HepG2 (cell line): ENCODE data around the gene FOSL2. TPM values are rescaled to one million over a fixed set of nuclear protein-coding genes. Genes with fewer than 3 reads are reported as not detected.

Source experiments
- CENPT ChIP-seq: sonication (generic); formaldehyde crosslinking; IDR thresholded peaks from 2 replicates; pipeline ENCODE4 v1.8.0; 2022; ENCODE audit warnings: low read depth, mild to moderate bottlenecking, moderate library complexity, missing genetic modification reagents
- CSRNP1 ChIP-seq: sonication (generic); formaldehyde crosslinking; IDR thresholded peaks from 2 replicates; pipeline ENCODE4 v1.8.1; 2023; ENCODE audit warnings: mild to moderate bottlenecking, missing genetic modification reagents
- IKZF5 ChIP-seq: IDR thresholded peaks from 2 replicates; pipeline ENCODE4 v1.6.1; 2018; ENCODE audit warnings: missing genetic modification reagents, mild to moderate bottlenecking, missing compliant biosample characterization
- KAT8 ChIP-seq: IDR thresholded peaks from 2 replicates; pipeline ENCODE4 v1.6.1; 2016; ENCODE audit warnings: missing genetic modification reagents, missing compliant biosample characterization
- LCORL ChIP-seq, 2 experiments: fragments of 450-650 bp in 1 of 2; sonication (generic) in 1 of 2; formaldehyde crosslinking in 1 of 2; IDR thresholded peaks; 2 replicates each; pipeline versions ENCODE4 v1.5.0 to v1.6.1; 2017 to 2020; ENCODE audit warnings: antibody characterized with exemption in 1 of 2, missing genetic modification reagents in 1 of 2
- MEF2D ChIP-seq: sonication (generic); formaldehyde crosslinking; IDR thresholded peaks from 2 replicates; pipeline ENCODE4 v1.5.1; 2020; ENCODE audit warnings: mild to moderate bottlenecking, missing genetic modification reagents
- NFKB2 ChIP-seq: sonication (generic); formaldehyde crosslinking; IDR thresholded peaks from 2 replicates; pipeline ENCODE4 v1.4.0; 2020; ENCODE audit warnings: missing genetic modification reagents, borderline replicate concordance
- NR2C2 ChIP-seq: sonication (generic); formaldehyde crosslinking; IDR thresholded peaks from 2 replicates; pipeline ENCODE4 v1.4.0; 2020; ENCODE audit warnings: missing genetic modification reagents, mild to moderate bottlenecking, moderate library complexity, borderline replicate concordance
- PAXIP1 ChIP-seq: sonication (generic); formaldehyde crosslinking; conservative IDR thresholded peaks from 2 replicates; pipeline ENCODE4 v1.4.0; 2020; ENCODE audit warnings: mild to moderate bottlenecking, missing genetic modification reagents, moderate library complexity
- SIN3B ChIP-seq: fragments of 150-350 bp; IDR thresholded peaks from 2 replicates; pipeline ENCODE4 v1.6.1; 2014; ENCODE audit warnings: low read length
- SNAPC4 ChIP-seq: sonication (generic); formaldehyde crosslinking; IDR thresholded peaks from 2 replicates; pipeline ENCODE4 v1.4.0; 2020; ENCODE audit warnings: mild to moderate bottlenecking, missing genetic modification reagents
- ZKSCAN5 ChIP-seq: sonication (generic); formaldehyde crosslinking; IDR thresholded peaks from 2 replicates; pipeline ENCODE4 v1.5.1; 2020; ENCODE audit warnings: mild to moderate bottlenecking, missing genetic modification reagents
- ZNF317 ChIP-seq: sonication (generic); formaldehyde crosslinking; IDR thresholded peaks from 2 replicates; pipeline ENCODE4 v1.5.0; 2020; ENCODE audit warnings: mild to moderate bottlenecking, missing genetic modification reagents
- ZNF337 ChIP-seq: sonication (generic); formaldehyde crosslinking; IDR thresholded peaks from 2 replicates; pipeline ENCODE4 v1.5.1; 2020; ENCODE audit warnings: missing genetic modification reagents, low read depth, mild to moderate bottlenecking, borderline replicate concordance
- ZNF441 ChIP-seq: sonication (generic); formaldehyde crosslinking; IDR thresholded peaks from 2 replicates; pipeline ENCODE4 v1.7.0; 2021; ENCODE audit warnings: missing genetic modification reagents, borderline replicate concordance
- ZNF549 ChIP-seq: sonication (generic); formaldehyde crosslinking; IDR thresholded peaks from 2 replicates; pipeline ENCODE4 v1.5.0; 2020; ENCODE audit warnings: missing genetic modification reagents
- ZNF562 ChIP-seq: sonication (generic); formaldehyde crosslinking; IDR thresholded peaks from 2 replicates; pipeline ENCODE4 v1.8.0; 2022; ENCODE audit warnings: missing genetic modification reagents, borderline replicate concordance
- ZSCAN25 ChIP-seq: sonication (generic); formaldehyde crosslinking; IDR thresholded peaks from 2 replicates; pipeline ENCODE4 v1.8.0; 2022; ENCODE audit warnings: mild to moderate bottlenecking, missing genetic modification reagents
- polyA plus RNA-seq, 8 experiments: library from polyadenylated mRNA; depleted of rRNA in 3 of 8; stranded (reverse) in 7 of 8; unstranded in 1 of 8; fragments of >200 nt; fragmentation: Illumina TruSeq in 4 of 8; extraction: Trizol in 4 of 8; gene quantifications; 2 replicates each; pipeline versions ENCODE4 v1.2.1 to v1.2.3, GENCODE V29; 2011 to 2016; ENCODE audit warnings: low read depth in 4 of 8, missing spikeins in 1 of 8, mixed read lengths in 1 of 8; ENCODE audit not compliant: insufficient read depth in 1 of 8
- total RNA-seq, 5 experiments: library from RNA; depleted of rRNA; stranded (reverse); fragments of >200 nt; fragmentation: Illumina TruSeq; extraction: Trizol; gene quantifications; 2 replicates each; pipeline ENCODE4 v1.2.3, GENCODE V29; 2016; ENCODE audit warnings: low read depth in 1 of 5

The FOSL2 gene
- total and polyA plus RNA-seq, 2 of the 13 experiments (the other 11 are each of a cell fraction or from before 2014, with no cell fraction given): 3.4 to 18.1 TPM

DNA sequence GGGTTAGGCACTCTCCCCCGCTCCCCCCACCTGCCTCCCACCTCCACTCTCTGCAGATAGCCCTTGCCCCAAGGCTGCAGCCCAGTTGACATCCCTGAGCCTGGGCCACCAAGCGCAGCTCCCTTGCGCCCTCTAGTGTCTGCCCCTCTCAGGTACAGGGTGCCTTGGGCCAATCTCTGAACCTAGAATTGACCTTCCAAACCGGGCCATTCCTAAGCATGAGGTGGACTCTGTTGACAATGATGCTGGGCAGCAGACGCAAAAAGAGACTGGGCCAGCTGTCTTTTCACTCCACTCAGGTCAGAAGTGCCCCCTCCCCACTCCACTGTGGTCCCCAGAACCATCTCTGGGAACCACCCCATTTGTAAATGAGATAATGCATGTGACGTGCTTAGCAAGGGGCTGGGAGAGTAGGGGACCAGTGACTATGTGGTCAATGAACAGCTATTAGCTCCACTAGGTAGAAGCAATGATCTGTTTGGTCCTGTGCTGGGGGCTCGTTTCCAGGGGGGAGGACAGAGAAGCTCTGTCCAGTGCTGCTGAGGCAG, 60.0 kb downstream of the FOSL2 start (continued):
- no peak for TF ChIP-seq PAXIP1
- no peak for TF ChIP-seq CENPT (CRISPR knock-in tag)
- TF ChIP-seq NFKB2 (CRISPR knock-in tag): no peak
- no peak for TF ChIP-seq ZNF337 (CRISPR knock-in tag)
- TF ChIP-seq IKZF5 (CRISPR knock-in tag): 0 out of 2 replicates have a peak, but pooled peaks have one; percentile 41
- TF ChIP-seq MEF2D (CRISPR knock-in tag): no peak
- TF ChIP-seq SNAPC4: peak; percentile 48; the same call in 1 of the 2 replicates
- TF ChIP-seq LCORL (IDR thresholded peaks at IDR 0.05): no peak
- TF ChIP-seq LCORL (CRISPR knock-in tag; IDR thresholded peaks at IDR 0.05): no peak
- no peak for TF ChIP-seq SIN3B
- TF ChIP-seq ZNF317 (CRISPR knock-in tag): 0 out of 2 replicates have a peak, but pooled peaks have one; percentile 41
- TF ChIP-seq ZNF549 (CRISPR knock-in tag): no peak
- no peak for TF ChIP-seq ZKSCAN5 (CRISPR knock-in tag)
- TF ChIP-seq ZSCAN25: no peak
- no peak for TF ChIP-seq ZNF441
- TF ChIP-seq ZNF562 (CRISPR knock-in tag): no peak
- TF ChIP-seq NR2C2: no peak
- no peak for TF ChIP-seq KAT8
- no peak for TF ChIP-seq CSRNP1 (CRISPR knock-in tag)
